ENCODE measurements around the gene UBAC1. TPM values are rescaled to one million over a fixed set of nuclear protein-coding genes. Genes with fewer than 3 reads are reported as not detected.

The UBAC1 gene, protein sequence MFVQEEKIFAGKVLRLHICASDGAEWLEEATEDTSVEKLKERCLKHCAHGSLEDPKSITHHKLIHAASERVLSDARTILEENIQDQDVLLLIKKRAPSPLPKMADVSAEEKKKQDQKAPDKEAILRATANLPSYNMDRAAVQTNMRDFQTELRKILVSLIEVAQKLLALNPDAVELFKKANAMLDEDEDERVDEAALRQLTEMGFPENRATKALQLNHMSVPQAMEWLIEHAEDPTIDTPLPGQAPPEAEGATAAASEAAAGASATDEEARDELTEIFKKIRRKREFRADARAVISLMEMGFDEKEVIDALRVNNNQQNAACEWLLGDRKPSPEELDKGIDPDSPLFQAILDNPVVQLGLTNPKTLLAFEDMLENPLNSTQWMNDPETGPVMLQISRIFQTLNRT
- total RNA-seq, result 10 to 100 TPM; 30.4 to 33.4 (median 31.4) TPM

DNA sequence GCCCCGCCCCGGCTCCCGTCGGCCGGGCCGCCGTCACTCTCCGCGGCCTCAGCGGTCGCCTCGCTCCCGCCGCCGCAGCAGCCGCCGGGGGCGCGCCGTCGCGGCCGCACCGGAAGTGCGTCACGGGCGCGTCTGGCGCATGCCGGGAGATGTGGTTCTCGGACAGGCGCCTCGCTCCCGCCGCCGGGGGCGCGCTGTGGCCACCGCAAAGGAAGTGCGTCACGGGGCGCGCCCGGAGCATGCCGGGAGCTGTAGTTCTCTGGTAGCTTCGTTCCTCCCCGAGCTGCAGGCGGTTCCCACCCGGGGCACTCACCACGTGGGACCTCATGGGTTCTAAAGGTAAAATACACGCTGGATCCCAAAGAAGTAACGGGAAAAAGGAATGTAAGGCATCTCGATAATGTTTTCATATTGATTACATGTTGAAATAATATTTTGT, at the start of gene UBAC1:
TSS of gene UBAC1 (minus strand) at position 97 of the 439 bp plus-strand sequence. CDS start 211 bp downstream, outside the sequence.
- peaks cover 2% of the 10 kb centered on the region for H3K36me3 Mint-ChIP-seq (ENCODE audit: insufficient read depth)
- peaks cover 28% of the 10 kb centered on the region for H3K4me1 Mint-ChIP-seq (ENCODE audit: low read depth)
- peak within 1 kb of the TSS; percentile 88 for H3K4me3 Mint-ChIP-seq
- DNase-seq (peak; percentile 94), ATAC-seq (peak; percentile 94 to 95)
- no peaks in the 10 kb centered on the region for H3K27me3 Mint-ChIP-seq (ENCODE audit: low read depth)
- no peaks in the 10 kb centered on the region for H3K9me3 Mint-ChIP-seq

- Mint-ChIP-seq H3K4me3 (no peak overlapping the region), H3K9me3 (no peaks in the 10 kb centered on the region), H3K27me3 (ENCODE audit: low read depth) (no peaks in the 10 kb centered on the region), H3K36me3 (ENCODE audit: insufficient read depth) (no peaks in the 10 kb centered on the region), H3K4me1 (ENCODE audit: low read depth) (no peaks in the 10 kb centered on the region)
- ATAC-seq (no peak), DNase-seq (no peak)
Measured at GRCh38 chr9:136010615-136011361, 49.6 kb upstream of the UBAC1 start.

- DNase-seq, result no peak
- Mint-ChIP-seq H3K4me1 (ENCODE audit: low read depth) (no peaks in the 10 kb centered on the region), H3K9me3 (no peaks in the 10 kb centered on the region), H3K4me3 (no peak overlapping the region), H3K36me3 (ENCODE audit: insufficient read depth) (no peaks in the 10 kb centered on the region), H3K27me3 (ENCODE audit: low read depth) (no peaks in the 10 kb centered on the region)
- no peak for ATAC-seq
Measured at GRCh38 chr9:136010176-136010575, 49.0 kb upstream of the UBAC1 start.

DNA sequence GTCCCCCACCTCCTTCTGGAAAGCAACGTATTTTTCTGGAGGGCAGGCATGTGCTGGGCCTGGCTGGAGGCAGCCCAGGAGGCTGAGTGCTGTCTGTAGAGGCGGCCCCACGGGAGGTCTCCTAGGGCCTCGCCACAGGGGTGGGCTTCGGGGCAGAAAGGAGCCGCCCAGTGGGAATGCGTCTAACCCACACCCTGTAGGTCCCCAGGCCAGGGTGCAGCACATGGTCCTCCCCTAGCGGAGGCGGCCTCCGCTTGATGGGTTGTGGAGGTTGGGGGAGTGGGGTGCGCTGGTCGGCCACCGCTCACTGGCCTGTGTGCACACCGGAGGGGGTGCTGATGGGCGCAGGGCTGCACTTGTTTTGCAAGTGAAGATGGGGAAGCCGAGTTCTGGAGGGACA, 48.3 kb upstream of the UBAC1 start:
- no peak overlapping the region for H3K4me3 Mint-ChIP-seq

GRCh38 chr9:136008693-136008997, 47.5 kb upstream of the UBAC1 start:
- DNase-seq (no peak), ATAC-seq (no peak)
- no peak overlapping the region for H3K4me3 Mint-ChIP-seq
- H3K27me3 Mint-ChIP-seq (ENCODE audit: low read depth), result no peaks in the 10 kb centered on the region
- H3K4me1 Mint-ChIP-seq (ENCODE audit: low read depth), result no peaks in the 10 kb centered on the region
- no peaks in the 10 kb centered on the region for H3K9me3 Mint-ChIP-seq
- H3K36me3 Mint-ChIP-seq (ENCODE audit: insufficient read depth), result no peaks in the 10 kb centered on the region

More for the DNA sequence above, 48.3 kb upstream of the UBAC1 start:
- Mint-ChIP-seq H3K36me3 (ENCODE audit: insufficient read depth) (no peaks in the 10 kb centered on the region), H3K9me3 (no peaks in the 10 kb centered on the region), H3K4me1 (ENCODE audit: low read depth) (no peaks in the 10 kb centered on the region), H3K27me3 (ENCODE audit: low read depth) (no peaks in the 10 kb centered on the region)
- DNase-seq, result no peak
- no peak for ATAC-seq

- Mint-ChIP-seq H3K4me3 (no peak overlapping the region), H3K36me3 (ENCODE audit: insufficient read depth) (no peaks in the 10 kb centered on the region), H3K27me3 (ENCODE audit: low read depth) (no peaks in the 10 kb centered on the region), H3K9me3 (no peaks in the 10 kb centered on the region), H3K4me1 (ENCODE audit: low read depth) (no peaks in the 10 kb centered on the region)
- ATAC-seq (no peak), DNase-seq (no peak)
Measured at GRCh38 chr9:136007934-136008692, 46.9 kb upstream of the UBAC1 start.

DNA sequence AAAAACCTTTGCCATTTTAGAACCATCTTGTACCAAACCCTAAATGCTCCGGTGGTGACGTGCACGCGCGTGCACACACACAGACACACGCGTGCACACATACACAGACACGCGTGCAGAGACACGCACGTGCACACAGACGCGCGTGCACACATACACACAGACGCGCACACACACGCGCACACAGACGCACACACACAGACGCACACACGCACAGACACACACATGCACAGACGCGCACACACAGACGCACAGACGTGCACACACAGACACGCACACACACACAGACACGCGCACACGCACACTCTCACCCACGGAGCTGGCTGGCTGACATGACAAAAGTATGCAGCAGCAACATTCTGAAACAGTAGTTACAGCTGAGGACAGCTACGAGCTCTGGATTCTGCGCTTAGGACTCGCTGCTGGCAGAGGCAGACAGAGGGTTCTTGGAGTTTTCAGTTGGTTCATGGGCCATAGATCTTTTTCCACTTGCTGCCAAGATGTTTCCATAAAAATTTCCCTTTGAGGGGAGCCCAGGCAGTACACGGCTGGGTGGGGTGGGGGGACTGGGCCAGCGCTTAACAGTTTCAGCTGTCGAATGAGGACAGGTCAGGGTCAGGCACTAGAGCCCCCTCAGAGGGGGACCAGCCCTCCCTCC, 46.2 kb upstream of the UBAC1 start:
- DNase-seq (no peak), ATAC-seq (no peak)
- Mint-ChIP-seq H3K36me3 (ENCODE audit: insufficient read depth) (no peaks in the 10 kb centered on the region), H3K4me3 (no peak overlapping the region), H3K27me3 (ENCODE audit: low read depth) (no peaks in the 10 kb centered on the region), H3K9me3 (no peaks in the 10 kb centered on the region), H3K4me1 (ENCODE audit: low read depth) (no peaks in the 10 kb centered on the region)

DNA sequence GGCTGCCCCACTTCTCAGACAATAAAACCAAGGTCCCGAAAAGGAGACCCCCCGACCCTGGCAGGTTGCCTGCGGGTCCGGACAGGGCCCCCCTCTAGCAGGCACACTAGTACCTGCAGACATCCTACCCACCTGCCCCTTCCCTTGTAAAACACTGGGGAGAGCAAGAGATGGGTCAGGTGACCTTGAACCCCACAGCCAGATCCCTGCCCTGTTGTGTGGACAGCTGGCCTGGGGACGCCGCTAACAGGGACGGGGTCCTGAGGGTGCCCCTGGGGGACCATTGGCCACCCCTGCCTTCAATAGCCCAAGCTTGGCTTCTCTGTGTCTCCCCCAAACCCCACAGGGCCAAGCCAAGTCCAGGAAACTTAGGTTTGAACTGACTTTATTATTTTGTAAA, 45.0 kb upstream of the UBAC1 start:
- H3K36me3 Mint-ChIP-seq (ENCODE audit: insufficient read depth), result no peaks in the 10 kb centered on the region
- no peak overlapping the region for H3K4me3 Mint-ChIP-seq
- no peaks in the 10 kb centered on the region for H3K9me3 Mint-ChIP-seq
- no peak for DNase-seq
- H3K27me3 Mint-ChIP-seq (ENCODE audit: low read depth), result no peaks in the 10 kb centered on the region
- no peak for ATAC-seq
- no peaks in the 10 kb centered on the region for H3K4me1 Mint-ChIP-seq (ENCODE audit: low read depth)

- DNase-seq (no peak), ATAC-seq (no peak)
- H3K27me3 Mint-ChIP-seq (ENCODE audit: low read depth), result no peaks in the 10 kb centered on the region
- no peaks in the 10 kb centered on the region for H3K36me3 Mint-ChIP-seq (ENCODE audit: insufficient read depth)
- no peaks in the 10 kb centered on the region for H3K9me3 Mint-ChIP-seq
- H3K4me3 Mint-ChIP-seq, result no peak overlapping the region
- H3K4me1 Mint-ChIP-seq (ENCODE audit: low read depth), result no peaks in the 10 kb centered on the region
Measured at GRCh38 chr9:136004712-136005111, 43.5 kb upstream of the UBAC1 start.

GRCh38 chr9:136004219-136004618, 43.0 kb upstream of the UBAC1 start:
- no peak overlapping the region for H3K4me3 Mint-ChIP-seq
- no peaks in the 10 kb centered on the region for H3K27me3 Mint-ChIP-seq (ENCODE audit: low read depth)
- no peaks in the 10 kb centered on the region for H3K36me3 Mint-ChIP-seq (ENCODE audit: insufficient read depth)
- no peak for DNase-seq
- no peaks in the 10 kb centered on the region for H3K9me3 Mint-ChIP-seq
- ATAC-seq, result no peak
- no peaks in the 10 kb centered on the region for H3K4me1 Mint-ChIP-seq (ENCODE audit: low read depth)

- ATAC-seq, result no peak
- H3K4me1 Mint-ChIP-seq (ENCODE audit: low read depth), result no peaks in the 10 kb centered on the region
- no peaks in the 10 kb centered on the region for H3K9me3 Mint-ChIP-seq
- H3K36me3 Mint-ChIP-seq (ENCODE audit: insufficient read depth), result no peaks in the 10 kb centered on the region
- no peak for DNase-seq
- H3K27me3 Mint-ChIP-seq (ENCODE audit: low read depth), result no peaks in the 10 kb centered on the region
- H3K4me3 Mint-ChIP-seq, result no peak overlapping the region
Measured at GRCh38 chr9:136003411-136004218, 42.4 kb upstream of the UBAC1 start.

GRCh38 chr9:136002881-136003280, 41.7 kb upstream of the UBAC1 start:
- H3K9me3 Mint-ChIP-seq, result no peaks in the 10 kb centered on the region
- DNase-seq (no peak), ATAC-seq (no peak)
- no peak overlapping the region for H3K4me3 Mint-ChIP-seq
- H3K27me3 Mint-ChIP-seq (ENCODE audit: low read depth), result no peaks in the 10 kb centered on the region
- H3K36me3 Mint-ChIP-seq (ENCODE audit: insufficient read depth), result no peaks in the 10 kb centered on the region
- no peaks in the 10 kb centered on the region for H3K4me1 Mint-ChIP-seq (ENCODE audit: low read depth)

- Mint-ChIP-seq H3K9me3 (no peaks in the 10 kb centered on the region), H3K36me3 (ENCODE audit: insufficient read depth) (no peaks in the 10 kb centered on the region), H3K27me3 (ENCODE audit: low read depth) (no peaks in the 10 kb centered on the region), H3K4me3 (no peak overlapping the region), H3K4me1 (ENCODE audit: low read depth) (no peaks in the 10 kb centered on the region)
- ATAC-seq (no peak), DNase-seq (no peak)
Measured at GRCh38 chr9:136002215-136002614, 41.0 kb upstream of the UBAC1 start.
